Left lung (tissue), 10 donors: ENCODE data around the gene AUTS2. TPM values are rescaled to one million over a fixed set of nuclear protein-coding genes. Genes with fewer than 3 reads are reported as not detected.

Experiments
- ATAC-seq: fragments of 200-7000 bp; cut with Tn5 transposase; one replicate; pipeline ENCODE4 v1.9.1; 2020; ENCODE audit warnings: moderate library complexity
- DNase-seq, 4 donors: peaks; one replicate each; pipeline ENCODE4 v3.0.0-alpha.2; 2013 to 2020
- H3K27ac ChIP-seq, 2 donors: fragments of 200-600 bp; sonication (generic) in 1 of 2; one replicate each; pipeline versions ENCODE4 v1.5.0 to v1.8.0; 2020 to 2021
- H3K27me3 ChIP-seq, 2 donors: fragments of 200-600 bp; sonication (generic) in 1 of 2; one replicate each; pipeline versions ENCODE4 v1.5.0 to v1.8.0; 2020 to 2021
- H3K36me3 ChIP-seq, 2 donors: fragments of 200-600 bp; sonication (generic) in 1 of 2; one replicate each; pipeline versions ENCODE4 v1.5.0 to v1.8.0; 2020 to 2021
- H3K4me1 ChIP-seq, 2 donors: fragments of 200-600 bp; one replicate each; pipeline ENCODE4 v1.8.0; 2021
- H3K4me3 ChIP-seq, 2 donors: fragments of 200-600 bp; sonication (generic) in 1 of 2; one replicate each; pipeline versions ENCODE4 v1.5.0 to v1.8.0; 2020 to 2021; ENCODE audit warnings: mild to moderate bottlenecking in 1 of 2
- H3K9me3 ChIP-seq, 2 donors: fragments of 200-600 bp; sonication (generic) in 1 of 2; one replicate each; pipeline versions ENCODE4 v1.5.0 to v1.8.0; 2020 to 2021
- CTCF ChIP-seq, 2 donors: fragments of 200-600 bp; sonication (generic) in 1 of 2; IDR thresholded peaks; one replicate each; pipeline versions ENCODE4 v1.5.0 to v1.8.0; 2021; ENCODE audit warnings: antibody characterized with exemption in 2 of 2
- intact Hi-C, 2 donors: fragments of 100-400 bp; cut with DNase I; formaldehyde crosslinking; loops; one replicate each; pipeline versions ENCODE4 v1.11.2 to v1.14.2; 2022
- polyA plus RNA-seq, 6 donors: library from polyadenylated mRNA; unstranded; fragments of 120-200 nt; gene quantifications; one replicate each; pipeline ENCODE4 v1.2.1, GENCODE V29; 2013; ENCODE audit not compliant: insufficient read length in 6 of 6
- total RNA-seq, 2 donors: library from RNA; stranded (reverse); fragmentation: NEBNext Ultra II Directional; extraction: Animal tissue kit (Norgen Biotek cat#: 25700); gene quantifications; one replicate each; pipeline ENCODE4 v1.2.1, GENCODE V29; 2021
- donor health status: DM: no; HTN: yes; CAD: no.
- donor health status: DM: no; HTN: no; CAD: no.

The AUTS2 gene
- total and polyA plus RNA-seq, 8 donors: 40.4 to 119 (median 103) TPM

GRCh38 chr7:70762696-70763095, 1164.4 kb downstream of the AUTS2 start:
- ATAC-seq (no peak), DNase-seq (no peak)
- Histone ChIP-seq H3K36me3 (peaks cover 0 to 28% of the 10 kb centered on the region in 2 donors), H3K27me3 (no peaks in the 10 kb centered on the region), H3K27ac (no peak overlapping the region), H3K4me3 (no peak overlapping the region), H3K4me1 (peaks cover 2 to 13% of the 10 kb centered on the region in 2 donors), H3K9me3 (no peaks in the 10 kb centered on the region)
- TF ChIP-seq CTCF (IDR thresholded peaks at IDR 0.05): no peak
- intact Hi-C loops: no loop called here

- no peaks in the 10 kb centered on the region for H3K27me3 ChIP-seq
- H3K4me3 ChIP-seq: no peak overlapping the region
- intact Hi-C loops: no loop called here
- ATAC-seq (no peak), DNase-seq (no peak)
- peaks cover 0 to 28% of the 10 kb centered on the region in 2 donors for H3K36me3 ChIP-seq
- no peaks in the 10 kb centered on the region for H3K9me3 ChIP-seq
- no peak for TF ChIP-seq CTCF (IDR thresholded peaks at IDR 0.05)
- peaks cover 2 to 10% of the 10 kb centered on the region in 2 donors for H3K4me1 ChIP-seq
- no peak overlapping the region for H3K27ac ChIP-seq
These were observed 1165.9 kb downstream of the AUTS2 start for GRCh38 chr7:70763961-70764691.

DNA sequence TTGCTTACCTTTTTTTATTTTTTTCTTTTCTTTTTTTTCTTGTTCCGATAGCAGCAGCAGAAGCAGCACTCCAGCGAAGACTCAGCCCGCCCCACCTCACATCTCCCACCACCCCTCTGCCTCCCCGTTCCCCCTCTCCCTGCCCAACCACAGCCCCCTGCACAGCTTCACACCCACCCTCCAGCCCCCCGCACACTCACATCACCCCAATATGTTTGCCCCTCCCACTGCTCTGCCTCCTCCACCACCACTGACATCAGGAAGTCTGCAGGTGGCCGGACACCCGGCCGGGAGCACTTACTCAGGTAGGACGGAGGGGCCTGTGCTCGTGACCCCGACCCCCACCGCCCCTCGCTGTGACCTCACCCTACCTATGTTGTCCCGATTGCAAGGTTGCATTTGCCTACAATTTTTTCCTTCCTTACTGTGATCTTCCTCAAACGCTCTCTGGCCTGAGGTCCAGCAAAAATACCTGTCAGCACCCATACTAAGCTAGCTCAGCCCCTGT, 1166.5 kb downstream of the AUTS2 start:
- no peaks in the 10 kb centered on the region for H3K27me3 ChIP-seq
- ATAC-seq: no peak
- intact Hi-C loops: no loop called here
- H3K9me3 ChIP-seq: no peaks in the 10 kb centered on the region
- no peak overlapping the region for H3K27ac ChIP-seq
- no peak overlapping the region for H3K4me3 ChIP-seq
- TF ChIP-seq CTCF (IDR thresholded peaks at IDR 0.05): no peak
- peaks cover 0 to 28% of the 10 kb centered on the region in 2 donors for H3K36me3 ChIP-seq
- peaks cover 0 to 10% of the 10 kb centered on the region in 2 donors for H3K4me1 ChIP-seq
- DNase-seq: no peak

DNA sequence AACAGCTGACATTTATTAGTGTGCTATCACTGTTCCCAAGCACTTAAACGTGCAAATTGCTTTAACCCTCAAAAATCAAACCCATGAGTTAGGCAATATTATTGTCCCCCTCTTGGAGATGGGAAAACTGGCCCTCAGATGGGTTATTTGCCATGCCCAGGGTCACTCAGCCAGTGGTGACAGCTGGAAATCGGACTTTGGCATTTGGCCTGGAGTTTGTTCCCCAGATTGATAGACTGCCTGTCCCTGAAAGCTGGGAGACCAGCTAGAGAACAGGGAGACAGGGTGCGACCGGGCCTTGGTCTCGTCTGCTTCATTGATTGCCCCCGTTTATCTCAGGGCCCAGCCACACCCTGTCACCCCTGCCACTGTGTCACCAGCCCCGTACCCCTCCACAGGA, 1167.4 kb downstream of the AUTS2 start:
- Histone ChIP-seq H3K4me1 (peaks cover 0 to 10% of the 10 kb centered on the region in 2 donors), H3K4me3 (no peak overlapping the region), H3K36me3 (peaks cover 0 to 28% of the 10 kb centered on the region in 2 donors), H3K9me3 (no peaks in the 10 kb centered on the region), H3K27ac (no peak overlapping the region), H3K27me3 (no peaks in the 10 kb centered on the region)
- TF ChIP-seq CTCF (IDR thresholded peaks at IDR 0.05): no peak
- intact Hi-C loops: no loop called here
- DNase-seq (no peak), ATAC-seq (no peak)

DNA sequence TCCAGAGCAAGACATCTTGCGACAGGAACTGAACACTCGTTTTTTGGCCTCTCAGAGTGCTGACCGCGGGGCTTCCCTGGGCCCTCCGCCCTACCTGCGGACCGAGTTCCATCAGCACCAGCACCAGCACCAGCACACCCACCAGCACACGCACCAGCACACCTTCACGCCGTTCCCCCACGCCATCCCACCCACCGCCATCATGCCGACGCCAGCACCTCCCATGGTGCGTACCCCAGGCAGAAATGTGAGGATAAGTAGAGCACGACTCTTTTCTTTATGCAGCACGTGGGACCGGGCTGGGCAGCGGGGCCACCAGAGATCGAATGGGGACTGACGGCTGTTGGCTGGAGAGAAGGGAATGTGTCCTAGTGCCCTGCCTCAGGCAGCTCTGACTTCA, 1167.8 kb downstream of the AUTS2 start:
- DNase-seq: no peak
- peaks cover 3 to 10% of the 10 kb centered on the region in 2 donors for H3K4me1 ChIP-seq
- peaks cover 0 to 28% of the 10 kb centered on the region in 2 donors for H3K36me3 ChIP-seq

More for the DNA sequence above, 1167.8 kb downstream of the AUTS2 start:
- no peak for TF ChIP-seq CTCF (IDR thresholded peaks at IDR 0.05)
- Histone ChIP-seq H3K27ac (no peak overlapping the region), H3K27me3 (no peaks in the 10 kb centered on the region), H3K9me3 (no peaks in the 10 kb centered on the region), H3K4me3 (no peak overlapping the region)
- intact Hi-C loops: no loop called here
- ATAC-seq: no peak
